GM19043 (cell line): Measurements from ENCODE around the gene ZNF576.
"Not testable (repeated sequence)": the region's sequence is repeated elsewhere in the genome, so short reads cannot be mapped to it uniquely, and the experiment has no call there.

ENCODE experiments used
- ATAC-seq: cut with Tn5 transposase; IDR thresholded peaks from one replicate; pipeline ENCODE4 v1.9.1; 2021; ENCODE audit warnings: low read depth; ENCODE audit not compliant: unreplicated experiment

ZNF576 gene

DNA sequence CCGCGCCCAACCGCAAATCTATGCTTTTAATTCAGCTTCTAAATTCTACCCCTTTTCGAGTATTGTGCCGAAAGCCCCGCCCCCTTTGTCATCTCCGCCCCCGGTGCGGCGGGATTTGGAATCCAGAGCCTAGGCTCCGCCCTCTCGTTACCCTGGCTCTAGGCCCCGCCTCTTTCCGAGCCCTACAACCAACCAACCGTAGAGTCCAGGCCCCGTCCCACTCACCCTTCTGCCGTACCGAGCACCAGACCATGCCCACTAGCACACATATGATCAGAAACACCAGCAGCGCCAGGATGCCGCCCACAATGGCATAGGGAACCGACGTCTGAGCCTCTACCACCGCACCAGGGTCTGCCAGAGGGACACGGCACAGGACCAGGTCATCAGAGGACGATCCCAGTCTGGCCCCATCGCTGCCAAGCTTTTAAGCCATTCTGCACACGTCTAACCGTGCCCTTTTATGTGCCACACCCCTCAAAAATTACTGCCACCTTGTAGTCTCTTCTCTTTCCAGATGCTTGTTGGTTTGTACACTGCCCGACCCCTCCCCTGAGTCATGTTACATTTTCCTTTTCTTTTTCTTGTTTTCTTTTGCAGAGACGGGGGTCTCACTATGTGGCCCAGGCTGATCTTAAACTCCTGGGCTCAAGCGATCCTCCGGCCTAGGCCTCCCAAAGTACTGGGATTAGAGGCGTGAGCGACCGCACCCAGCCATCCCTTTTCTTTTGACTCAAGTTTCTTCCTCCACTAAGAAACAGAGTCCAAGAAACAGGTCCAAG, 27.7 kb downstream of the ZNF576 start:
- ATAC-seq = no peak

DNA sequence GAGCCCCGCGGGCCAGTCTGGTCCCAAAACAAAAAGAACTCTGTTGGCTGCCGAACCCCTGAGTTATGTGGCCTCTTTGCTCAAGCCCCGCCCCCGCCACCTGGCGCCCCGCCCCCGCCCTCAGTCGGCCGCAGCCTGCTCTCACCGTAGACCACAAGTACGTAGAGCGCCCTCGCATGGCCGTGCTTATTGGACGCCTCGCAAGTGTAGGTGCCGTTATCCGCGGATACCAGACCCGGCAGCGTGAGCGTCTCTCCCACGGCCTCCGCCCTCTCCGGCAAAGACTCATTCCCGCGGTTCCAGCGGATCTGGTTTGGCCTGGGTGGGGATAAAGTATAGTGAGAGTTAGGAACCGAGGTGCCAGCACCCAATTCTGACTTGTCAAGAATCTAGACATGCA, 28.5 kb downstream of the ZNF576 start:
- ATAC-seq = no peak

DNA sequence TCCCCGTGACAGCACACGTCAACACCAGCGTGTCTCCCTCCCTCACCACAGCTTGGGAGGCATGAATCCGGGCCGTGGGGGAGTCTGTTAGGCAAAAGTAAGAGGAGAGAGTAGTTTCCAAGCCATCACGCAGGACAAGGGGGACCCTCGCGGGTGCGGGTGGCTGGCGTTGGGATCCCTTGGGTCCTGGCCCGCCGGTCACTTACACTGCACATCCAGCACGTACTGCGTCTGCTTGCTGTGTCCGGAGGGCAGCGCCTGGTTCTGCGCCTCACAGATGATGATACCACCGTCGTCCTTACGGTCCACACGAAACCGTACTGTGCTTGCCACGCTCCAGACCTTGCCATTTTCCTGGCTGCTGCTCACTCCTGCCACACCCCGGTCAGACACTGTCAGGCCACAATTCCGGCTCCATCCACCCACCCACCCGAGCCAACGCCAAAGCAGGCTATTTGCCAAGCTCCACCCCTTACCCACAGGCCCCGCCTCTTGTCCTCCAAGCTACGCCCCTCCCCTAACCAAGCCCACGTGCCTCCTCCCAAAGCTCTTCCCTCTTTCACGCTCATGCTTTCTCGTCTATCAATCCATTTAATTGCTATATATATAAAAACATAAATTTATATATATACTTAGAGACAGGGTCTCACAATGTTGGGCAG, 29.7 kb downstream of the ZNF576 start:
- no peak for ATAC-seq

DNA sequence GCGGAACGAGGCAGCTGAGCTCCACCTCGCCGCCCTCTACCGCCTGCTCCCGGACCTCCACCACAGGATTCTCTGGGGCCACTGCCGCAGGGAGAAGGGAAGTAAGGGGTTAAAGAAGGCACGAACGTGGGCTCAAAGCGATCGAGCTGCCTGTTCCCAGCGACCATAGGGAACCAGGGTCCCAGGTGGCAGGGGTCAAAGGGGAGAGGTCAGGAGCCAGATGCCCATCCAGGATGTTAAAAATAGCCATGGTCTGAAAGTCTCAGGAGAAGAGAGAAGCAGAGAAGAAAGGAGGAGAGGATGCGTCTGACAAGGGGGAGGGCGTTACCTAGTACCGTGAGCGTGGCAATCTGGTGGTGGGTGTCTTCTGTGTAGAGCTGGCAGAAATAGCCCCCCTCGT, 30.4 kb downstream of the ZNF576 start:
- ATAC-seq = no peak

DNA sequence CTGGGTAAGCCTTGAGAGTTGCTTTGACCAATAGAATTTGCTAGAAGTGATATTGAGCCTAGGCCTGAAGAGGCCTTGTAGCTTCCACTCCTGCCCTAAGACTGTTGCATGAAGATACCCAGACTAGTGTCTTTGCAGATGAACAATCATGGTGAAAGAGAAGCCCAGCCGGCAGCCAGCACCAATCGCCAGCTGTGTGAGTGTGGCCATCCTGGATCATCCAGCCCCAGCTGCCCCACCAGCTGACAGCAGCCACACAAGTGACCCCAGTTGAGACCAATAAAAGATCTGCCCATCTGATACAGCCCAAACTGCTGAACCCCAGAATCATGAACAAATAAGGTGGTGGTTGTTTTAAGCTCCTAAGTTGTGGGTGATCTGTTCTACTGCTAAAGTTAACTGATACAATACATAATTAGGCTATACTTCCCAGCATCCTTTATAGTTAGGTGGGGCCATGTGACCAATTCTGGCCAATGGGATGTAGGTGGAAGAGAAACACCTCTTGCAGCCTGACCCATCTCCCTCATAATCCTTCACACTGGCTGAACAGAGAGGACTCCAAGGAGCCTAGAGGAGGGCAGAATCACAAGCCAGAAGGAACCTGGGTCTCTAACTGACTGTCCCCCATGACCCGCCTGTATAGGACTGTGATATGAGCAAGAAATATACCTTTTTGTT, 32.4 kb downstream of the ZNF576 start:
- ATAC-seq = no peak

DNA sequence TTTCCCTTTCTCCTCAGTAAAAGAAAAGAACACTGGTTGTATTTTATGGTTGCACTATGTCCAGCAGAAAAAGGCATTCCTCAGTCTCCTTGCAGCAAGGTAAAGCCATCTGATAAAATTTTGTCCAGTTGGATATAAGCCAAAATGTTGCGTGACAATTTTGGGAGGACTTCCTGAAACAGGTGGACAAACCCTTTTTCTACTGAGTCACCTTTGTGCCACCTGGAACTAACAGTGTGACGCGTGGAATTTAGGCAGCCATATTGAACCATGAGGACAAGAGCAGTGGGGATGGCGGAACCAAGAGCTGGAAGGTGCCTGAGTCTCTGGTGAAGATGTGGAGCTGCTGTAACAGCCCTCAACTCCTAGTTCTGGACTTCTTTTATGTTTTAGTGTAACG, 35.1 kb downstream of the ZNF576 start:
- ATAC-seq = no peak

DNA sequence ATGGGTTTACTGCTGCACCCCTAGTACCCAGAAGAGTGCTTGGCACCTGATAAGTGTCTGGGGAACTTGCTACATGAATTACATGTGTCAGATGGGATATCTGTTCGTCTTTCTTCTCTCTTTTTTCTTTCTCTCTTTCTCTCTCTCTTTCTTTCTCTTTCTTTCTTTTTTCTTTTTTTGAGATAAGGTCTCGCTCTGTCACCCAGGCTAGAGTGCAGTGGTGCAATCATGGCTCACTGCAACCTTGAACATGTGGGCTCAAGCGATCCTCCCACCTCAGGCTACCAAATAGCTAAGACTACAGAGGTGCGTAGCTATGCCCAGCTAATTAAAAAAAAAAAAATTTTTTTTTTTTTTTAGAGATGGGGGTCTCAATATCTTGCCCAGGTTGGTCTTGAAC, 37.1 kb downstream of the ZNF576 start:
- ATAC-seq = no peak

DNA sequence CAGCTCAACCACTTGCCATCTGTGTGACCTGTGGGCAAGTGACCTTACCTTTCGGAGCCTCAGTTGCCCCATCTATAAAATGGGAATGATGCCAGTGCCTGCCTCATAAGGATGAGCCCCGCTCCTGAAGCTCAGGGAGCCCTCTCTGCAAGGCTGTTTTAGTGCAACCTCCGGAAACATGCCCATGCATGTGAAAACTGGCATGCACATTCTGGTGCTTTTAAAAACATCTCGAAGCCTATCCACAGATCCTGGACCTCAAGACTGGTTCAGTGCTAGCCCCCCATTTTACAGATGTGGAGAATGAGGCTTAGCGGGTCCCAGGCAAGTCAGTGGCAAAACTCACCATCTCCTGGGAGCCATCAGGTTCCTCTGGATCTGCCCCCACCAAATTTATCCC, 37.7 kb downstream of the ZNF576 start:
- no peak for ATAC-seq

DNA sequence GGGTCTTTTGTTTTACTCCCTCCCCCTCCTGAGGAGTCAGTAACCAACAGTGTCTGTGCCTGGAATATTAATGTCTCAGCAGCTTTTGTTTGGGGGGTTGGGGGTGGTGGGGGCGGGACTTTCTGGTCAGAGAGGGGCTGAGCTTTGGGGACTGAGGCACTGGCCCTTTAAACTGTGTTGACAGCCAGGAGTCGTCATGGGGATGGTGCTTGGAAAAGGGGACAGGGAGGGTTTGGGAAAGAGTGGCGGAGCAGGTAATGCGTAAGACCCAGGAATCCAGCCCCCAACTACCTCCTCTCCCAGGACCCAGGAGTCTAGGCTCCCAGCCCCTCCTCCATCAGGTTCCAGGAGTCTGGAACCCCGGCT, 38.1 kb downstream of the ZNF576 start:
- no peak for ATAC-seq

DNA sequence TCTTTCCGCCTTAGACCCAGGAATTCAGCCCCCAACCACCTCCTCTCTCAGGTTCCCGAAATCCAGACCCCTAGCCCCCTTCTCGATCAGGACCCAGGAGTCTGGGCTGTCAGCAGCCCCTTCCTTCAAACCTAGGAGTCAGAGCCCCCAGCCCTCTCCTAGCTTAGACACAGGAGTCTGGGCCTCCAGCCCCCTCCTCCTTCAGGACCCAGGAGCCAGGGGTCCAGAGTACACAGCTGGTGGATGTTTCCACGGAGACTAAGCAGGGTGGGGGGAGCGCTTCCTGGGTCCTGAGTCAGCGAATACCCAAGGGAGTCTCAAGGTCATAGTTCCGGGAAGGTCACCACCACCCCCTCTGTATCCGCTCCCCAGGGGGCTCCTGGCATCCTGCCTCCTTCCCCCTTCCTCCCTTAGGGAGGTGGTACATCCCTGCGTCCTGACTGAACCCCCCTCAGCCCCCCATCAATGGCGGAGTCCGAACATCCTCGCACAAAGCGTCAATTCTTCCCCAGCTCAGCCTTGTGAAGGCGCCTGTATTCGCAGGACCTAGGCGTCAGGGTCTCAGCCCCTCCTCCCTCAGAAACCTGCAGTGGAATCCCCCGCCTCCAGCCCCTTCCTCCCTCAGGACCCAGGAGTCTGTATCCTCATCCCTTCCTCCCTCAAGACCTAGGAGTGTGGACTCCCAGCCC, 38.6 kb downstream of the ZNF576 start:
- no peak for ATAC-seq

DNA sequence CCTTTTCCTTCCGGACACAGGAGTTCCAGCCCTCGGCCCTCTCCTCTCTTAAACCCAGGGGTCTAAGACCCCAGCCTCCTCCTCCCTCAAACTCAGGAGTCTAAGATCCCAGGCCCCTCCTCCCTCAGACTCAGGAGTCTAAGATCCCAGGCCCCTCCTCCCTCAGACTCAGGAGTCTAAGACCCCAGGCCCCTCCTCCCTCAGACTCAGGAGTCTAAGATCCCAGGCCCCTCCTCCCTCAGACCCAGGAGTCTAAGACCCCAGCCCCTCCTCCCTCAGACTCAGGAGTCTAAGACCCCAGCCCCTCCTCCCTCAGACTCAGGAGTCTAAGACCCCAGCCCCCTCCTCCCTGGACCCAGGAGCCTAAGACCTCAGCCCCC, 39.2 kb downstream of the ZNF576 start:
- not testable (repeated sequence) for ATAC-seq

DNA sequence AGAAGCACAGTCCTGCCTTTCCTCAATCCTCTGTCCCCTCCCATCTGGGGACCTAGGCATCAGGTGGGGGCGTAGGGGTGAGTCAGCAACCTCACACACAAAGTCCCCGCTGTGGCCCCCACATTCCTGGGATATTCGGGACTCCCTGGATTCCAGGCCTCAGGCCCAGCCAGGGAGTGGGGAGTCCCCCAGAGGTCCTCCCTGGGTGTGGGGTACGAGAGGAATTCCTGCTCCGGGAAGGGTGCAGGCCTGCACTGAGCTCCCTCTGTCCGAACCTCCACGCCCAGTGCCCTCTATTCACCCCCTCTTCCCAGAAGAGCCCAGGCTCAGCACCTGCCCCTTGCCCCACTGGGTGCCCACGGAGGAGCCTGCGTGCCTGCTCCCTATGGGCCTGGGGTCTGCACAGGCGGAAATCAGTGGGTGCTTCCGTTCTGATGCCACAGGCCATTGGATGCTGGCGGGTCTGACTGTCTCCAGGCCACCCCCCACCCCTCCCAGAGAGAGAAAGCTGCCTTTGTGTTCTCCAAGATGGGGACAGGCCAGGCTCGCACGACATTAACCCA, 39.8 kb downstream of the ZNF576 start:
- no peak for ATAC-seq

DNA sequence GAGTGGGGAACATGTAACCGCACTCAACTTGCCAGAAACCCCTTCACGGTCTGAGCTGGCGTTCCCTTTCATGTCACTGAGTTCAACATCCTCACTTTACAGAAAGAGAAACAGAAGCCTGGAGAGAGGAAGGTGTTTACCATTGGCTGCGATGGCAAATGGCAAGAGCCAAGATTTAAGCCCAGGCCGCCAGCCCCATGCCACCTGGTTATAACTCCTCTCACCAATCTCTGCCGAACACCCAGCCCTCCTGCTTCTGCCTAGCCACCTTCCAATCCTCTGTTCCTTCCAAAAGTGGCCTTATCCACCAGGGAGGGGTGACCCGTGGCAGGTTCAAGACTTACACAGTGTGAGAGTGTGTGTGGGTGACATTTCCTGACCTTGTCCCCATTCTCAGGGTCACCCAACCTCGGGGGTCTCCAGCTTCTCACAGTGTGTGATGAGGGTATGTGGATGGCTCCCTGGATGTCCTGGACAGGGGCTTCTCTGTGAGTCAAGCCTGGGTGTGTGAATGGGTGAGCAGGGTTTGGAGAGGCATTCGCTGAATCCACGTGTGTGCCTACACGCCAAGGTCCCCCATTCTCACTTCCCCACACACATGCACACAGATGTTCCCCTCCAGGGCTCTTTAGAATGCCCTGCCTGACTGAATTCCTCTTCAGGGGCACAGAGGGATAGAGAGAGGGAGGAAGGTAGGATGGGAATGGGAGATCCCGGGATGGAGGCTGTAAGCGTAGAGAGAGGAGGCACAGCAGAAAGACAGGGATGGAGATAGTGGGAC, 42.0 kb downstream of the ZNF576 start:
- ATAC-seq = no peak

DNA sequence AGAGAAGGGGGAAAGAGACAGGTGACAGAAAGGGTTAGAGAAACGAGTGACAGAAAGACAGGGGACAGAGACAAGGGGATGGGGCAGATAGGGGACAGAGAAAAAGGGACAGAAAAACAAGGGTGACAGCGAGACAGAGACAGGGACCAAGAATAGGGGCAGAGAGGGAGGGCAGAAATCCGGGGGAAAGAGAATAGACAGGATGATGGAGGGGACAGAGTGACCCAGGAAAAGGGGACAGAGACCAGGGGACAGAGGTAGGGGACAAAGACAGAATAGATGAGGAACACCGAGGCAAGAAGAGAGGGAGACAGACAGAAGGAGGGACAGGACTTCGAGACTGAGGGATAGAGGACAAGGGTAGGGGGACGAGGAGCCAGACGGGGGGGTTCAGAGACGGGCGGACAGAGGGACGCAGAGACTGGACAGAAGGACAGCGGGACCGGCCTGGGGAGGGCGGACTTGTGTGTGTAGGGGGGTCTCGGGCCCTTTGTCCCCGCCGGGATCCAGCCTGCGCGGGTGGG, 42.7 kb downstream of the ZNF576 start:
- ATAC-seq = no peak

DNA sequence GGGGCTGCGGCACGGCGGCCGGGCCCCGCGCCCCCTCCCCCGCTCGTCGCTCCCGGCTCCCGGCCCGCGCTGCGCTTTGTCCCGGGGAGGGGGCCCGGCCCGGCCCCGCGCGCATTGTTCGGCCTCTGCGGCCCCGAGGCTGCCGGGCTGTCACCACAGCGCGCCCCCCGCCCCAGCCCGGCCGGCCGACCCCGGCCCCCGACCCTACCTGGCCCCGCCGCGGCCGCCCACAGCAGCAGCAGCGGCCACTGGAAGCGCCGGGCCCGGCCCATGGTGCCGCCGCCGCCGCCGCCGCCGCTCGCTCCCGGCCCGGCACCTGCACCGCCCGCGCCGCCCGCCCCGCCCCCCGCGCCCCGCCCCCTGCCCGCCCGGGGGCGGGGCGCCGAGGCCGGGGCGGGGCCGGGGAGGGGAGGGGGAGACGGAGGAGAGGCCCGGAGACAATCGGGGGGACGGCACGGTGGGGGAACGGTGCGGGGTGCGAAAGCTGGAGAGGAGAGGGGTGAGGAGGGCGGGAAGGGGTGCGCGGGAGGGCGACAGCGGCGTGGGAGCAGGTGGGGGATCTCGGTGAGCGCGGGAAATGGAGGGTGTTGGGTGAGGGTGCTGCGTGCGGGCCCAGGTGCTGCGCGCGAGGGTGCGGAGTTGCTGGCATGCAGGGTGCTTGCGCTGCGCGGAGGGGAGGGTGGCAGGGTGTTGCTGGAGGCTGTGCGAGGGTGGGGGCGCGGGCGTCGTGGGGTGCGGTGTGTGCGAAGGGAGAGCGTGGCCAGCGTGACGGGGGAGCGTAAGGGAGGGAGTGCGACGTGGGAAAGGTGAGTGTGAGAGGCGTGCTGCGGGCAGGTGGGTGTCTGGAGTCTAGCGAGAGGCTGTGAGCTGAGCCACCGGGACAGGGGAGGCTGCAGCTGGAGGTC, 43.4 kb downstream of the ZNF576 start, which contains the start of gene CADM4:
TSS of gene CADM4 (minus strand) at position 332 of the 905 bp plus-strand sequence. CDS start at position 272, 60 bp downstream.
- ATAC-seq = no peak

DNA sequence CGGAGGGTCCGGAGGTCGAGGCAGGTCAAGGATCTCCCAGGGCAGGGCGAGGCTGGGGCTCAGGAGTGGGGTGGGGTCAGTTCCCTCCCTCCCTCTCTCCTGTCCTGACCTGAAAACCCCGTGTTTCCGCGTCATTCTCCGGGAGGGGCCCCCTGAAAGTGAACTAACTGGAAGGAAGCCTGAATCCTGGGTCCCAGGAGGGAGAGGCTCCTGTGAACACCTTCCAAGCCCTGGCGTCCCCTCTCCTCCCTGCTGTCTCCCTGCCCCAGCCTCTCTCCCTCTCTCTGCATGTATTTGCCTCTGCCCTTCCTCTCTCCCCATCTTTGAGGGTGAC, 44.0 kb downstream of the ZNF576 start:
- ATAC-seq = no peak

DNA sequence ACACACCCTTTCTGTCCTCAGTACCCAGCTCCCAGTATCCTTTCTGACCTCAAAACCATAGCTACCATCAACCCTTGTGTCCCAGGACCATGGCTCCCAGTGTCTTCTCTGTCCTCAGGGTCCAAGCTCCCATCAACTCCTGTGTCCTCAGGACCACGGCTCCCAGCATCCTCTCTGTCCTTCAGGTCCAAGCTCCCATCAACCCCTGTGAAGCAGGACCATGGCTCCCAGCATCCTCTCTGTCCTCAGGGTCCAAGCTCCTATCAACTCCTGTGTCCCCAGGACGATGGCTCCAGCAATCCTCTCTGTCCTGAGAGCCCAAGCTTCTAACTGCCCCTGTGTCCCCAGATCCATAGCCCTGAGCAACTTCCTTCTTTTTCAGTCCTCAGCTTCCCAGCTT, 44.9 kb downstream of the ZNF576 start:
- no peak for ATAC-seq

DNA sequence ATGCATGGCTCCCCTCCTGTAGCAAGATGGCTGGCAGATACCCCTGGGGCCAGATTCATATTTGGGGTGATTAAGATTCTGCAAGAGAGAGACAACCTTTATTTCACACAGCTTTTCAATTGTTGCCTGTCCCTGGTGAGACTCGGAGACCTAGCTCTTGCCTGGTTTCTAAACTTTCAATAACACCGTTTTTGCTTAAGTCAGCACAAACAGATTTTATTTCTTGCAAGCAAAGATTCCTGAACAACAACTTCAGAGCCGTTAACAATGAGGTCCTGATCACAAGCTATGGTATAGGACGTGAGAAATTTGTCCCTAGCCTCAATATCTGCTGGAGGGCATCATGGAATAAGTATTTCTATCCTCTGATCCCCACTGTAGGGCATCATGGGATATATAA, 46.1 kb downstream of the ZNF576 start:
- ATAC-seq = no peak

DNA sequence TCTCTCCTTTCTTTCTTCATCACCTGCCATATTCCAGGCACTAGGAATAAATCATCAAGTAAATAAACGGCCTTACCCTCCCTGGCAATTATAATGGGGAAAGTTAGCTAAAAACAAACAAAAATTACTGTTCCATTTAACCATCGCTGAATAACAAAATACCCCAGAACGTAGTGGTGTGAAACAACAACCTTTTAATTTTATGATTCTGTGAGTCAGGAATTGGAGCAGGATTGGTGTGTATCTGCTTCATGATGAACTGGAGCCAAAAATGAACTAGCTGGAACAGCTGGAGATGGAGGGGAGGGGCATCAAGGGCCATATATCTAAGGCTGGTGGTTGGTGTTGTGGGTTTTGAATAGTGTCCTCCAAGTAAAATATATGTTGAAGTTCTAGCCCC, 46.9 kb downstream of the ZNF576 start:
- ATAC-seq = no peak
